GM12878 (cell line): ENCODE results near the gene TESK1. TPM values are rescaled to one million over a fixed set of nuclear protein-coding genes. Genes with fewer than 3 reads are reported as not detected.

ENCODE experiments used
- BRCA1 ChIP-seq: IDR thresholded peaks from 2 replicates; pipeline ENCODE4 v1.6.1; 2011; ENCODE audit warnings: low read depth, low read length, improper control_type of control experiment
- CHD4 ChIP-seq: fragments of 200-600 bp; sonication (generic); IDR thresholded peaks from 2 replicates; pipeline ENCODE4 v1.6.1; 2016; ENCODE audit warnings: mild to moderate bottlenecking
- DPF2 ChIP-seq: fragments of 450-650 bp; IDR thresholded peaks from 2 replicates; pipeline ENCODE4 v1.6.1; 2017; ENCODE audit warnings: mild to moderate bottlenecking
- EGR1 ChIP-seq, 2 experiments: IDR thresholded peaks; 1 replicate in 1 of 2; 2 replicates in 1 of 2; pipeline ENCODE4 v1.6.1; 2011 to 2012; ENCODE audit warnings: low read depth in 2 of 2, low read length in 2 of 2, borderline replicate concordance in 1 of 2, mild to moderate bottlenecking in 1 of 2, moderate library complexity in 1 of 2
- FOS ChIP-seq: IDR thresholded peaks from 3 replicates; pipeline ENCODE4 v1.6.1; 2011; ENCODE audit warnings: borderline replicate concordance; ENCODE audit not compliant: insufficient read length; ENCODE audit errors: extremely low read depth
- HDGF ChIP-seq: fragments of 450-650 bp; IDR thresholded peaks from 2 replicates; pipeline ENCODE4 v1.6.1; 2016; ENCODE audit warnings: antibody characterized with exemption
- IRF4 ChIP-seq: IDR thresholded peaks from 2 replicates; pipeline ENCODE4 v1.6.1; 2011; ENCODE audit warnings: low read depth, low read length
- KDM1A ChIP-seq: fragments of 200-600 bp; sonication (generic); IDR thresholded peaks from 2 replicates; pipeline ENCODE4 v1.6.1; 2016; ENCODE audit warnings: borderline replicate concordance
- NR2C1 ChIP-seq: fragments of 450-650 bp; IDR thresholded peaks from 2 replicates; pipeline ENCODE4 v1.6.1; 2017; ENCODE audit warnings: antibody characterized with exemption, mild to moderate bottlenecking, moderate library complexity
- RBBP5 ChIP-seq: fragments of 200-600 bp; sonication (generic); conservative IDR thresholded peaks from 2 replicates; pipeline ENCODE4 v1.6.1; 2016
- RUNX3 ChIP-seq: IDR thresholded peaks from 2 replicates; pipeline ENCODE4 v1.6.1; 2012; ENCODE audit warnings: low read length, inconsistent platforms
- SRF ChIP-seq, 2 experiments: IDR thresholded peaks; 2 replicates each; pipeline ENCODE4 v1.6.1; 2011; ENCODE audit warnings: low read depth in 2 of 2, low read length in 2 of 2, mild to moderate bottlenecking in 1 of 2, moderate library complexity in 1 of 2
- STAT1 ChIP-seq: fragments of 450-650 bp; conservative IDR thresholded peaks from 2 replicates; pipeline ENCODE4 v1.6.1; 2014; ENCODE audit warnings: antibody characterized with exemption, mild to moderate bottlenecking
- YBX1 ChIP-seq: fragments of 450-650 bp; IDR thresholded peaks from 2 replicates; pipeline ENCODE4 v1.6.1; 2016; ENCODE audit warnings: antibody characterized with exemption
- ZNF207 ChIP-seq: fragments of 450-650 bp; IDR thresholded peaks from 2 replicates; pipeline ENCODE4 v1.6.1; 2014; ENCODE audit warnings: antibody characterized with exemption, mild to moderate bottlenecking, borderline replicate concordance
- ZSCAN29 ChIP-seq: fragments of 450-650 bp; IDR thresholded peaks from 2 replicates; pipeline ENCODE4 v1.6.1; 2017; ENCODE audit warnings: mild to moderate bottlenecking, moderate library complexity
- polyA plus RNA-seq, 11 experiments: library from polyadenylated mRNA; depleted of rRNA in 4 of 11; unstranded in 6 of 11; stranded (reverse) in 5 of 11; fragments of >200 nt; fragmentation: Nextera tagmentation in 4 of 11; fragmentation: Illumina TruSeq in 1 of 11; extraction: Ambion mirVana in 4 of 11; extraction: Trizol in 1 of 11; gene quantifications; 1 replicate in 1 of 11; 2 replicates in 10 of 11; pipeline versions ENCODE4 v1.2.1 to v1.2.3, GENCODE V29; 2011 to 2016; ENCODE audit warnings: inconsistent platforms in 2 of 11, missing spikeins in 2 of 11, low read depth in 1 of 11
- total RNA-seq, 4 experiments: library from RNA; depleted of rRNA in 3 of 4; stranded (reverse); fragments of >200 nt in 3 of 4; fragmentation: Illumina TruSeq in 1 of 4; extraction: Trizol in 1 of 4; gene quantifications; 2 replicates each; pipeline versions ENCODE4 v1.2.1 to v1.2.3, GENCODE V29; 2013 to 2021
- TF ChIP-seq, protein P1 (sequence below): IDR thresholded peaks from 2 replicates; pipeline ENCODE4 v1.6.1; 2011; ENCODE audit warnings: low read depth, low read length, improper control_type of control experiment, borderline replicate concordance
- TF ChIP-seq, protein P2 (sequence below): IDR thresholded peaks from 2 replicates; pipeline ENCODE4 v1.6.1; 2011; ENCODE audit warnings: borderline replicate concordance, low read depth, mild to moderate bottlenecking, moderate library complexity, low read length; ENCODE audit not compliant: insufficient read depth, poor library complexity, severe bottlenecking
- TF ChIP-seq, protein P3 (sequence below): fragments of 150-350 bp; IDR thresholded peaks from 2 replicates; pipeline ENCODE4 v1.6.1; 2014; ENCODE audit warnings: mild to moderate bottlenecking, low read depth, low read length
- TF ChIP-seq, protein P4 (sequence below): fragments of 450-650 bp; IDR thresholded peaks from 2 replicates; pipeline ENCODE4 v1.6.1; 2016; ENCODE audit warnings: mild to moderate bottlenecking, moderate library complexity, borderline replicate concordance
- TF ChIP-seq, protein P5 (sequence below): fragments of 450-650 bp; IDR thresholded peaks from 2 replicates; pipeline ENCODE4 v1.6.1; 2016; ENCODE audit warnings: mild to moderate bottlenecking

TESK1 gene
- total and polyA plus RNA-seq, 10 of the 15 experiments (the other 5 are each of a cell fraction or from before 2014, with no cell fraction given) = 0.16 to 19.5 (median 7.9) TPM; not detected in 1

DNA sequence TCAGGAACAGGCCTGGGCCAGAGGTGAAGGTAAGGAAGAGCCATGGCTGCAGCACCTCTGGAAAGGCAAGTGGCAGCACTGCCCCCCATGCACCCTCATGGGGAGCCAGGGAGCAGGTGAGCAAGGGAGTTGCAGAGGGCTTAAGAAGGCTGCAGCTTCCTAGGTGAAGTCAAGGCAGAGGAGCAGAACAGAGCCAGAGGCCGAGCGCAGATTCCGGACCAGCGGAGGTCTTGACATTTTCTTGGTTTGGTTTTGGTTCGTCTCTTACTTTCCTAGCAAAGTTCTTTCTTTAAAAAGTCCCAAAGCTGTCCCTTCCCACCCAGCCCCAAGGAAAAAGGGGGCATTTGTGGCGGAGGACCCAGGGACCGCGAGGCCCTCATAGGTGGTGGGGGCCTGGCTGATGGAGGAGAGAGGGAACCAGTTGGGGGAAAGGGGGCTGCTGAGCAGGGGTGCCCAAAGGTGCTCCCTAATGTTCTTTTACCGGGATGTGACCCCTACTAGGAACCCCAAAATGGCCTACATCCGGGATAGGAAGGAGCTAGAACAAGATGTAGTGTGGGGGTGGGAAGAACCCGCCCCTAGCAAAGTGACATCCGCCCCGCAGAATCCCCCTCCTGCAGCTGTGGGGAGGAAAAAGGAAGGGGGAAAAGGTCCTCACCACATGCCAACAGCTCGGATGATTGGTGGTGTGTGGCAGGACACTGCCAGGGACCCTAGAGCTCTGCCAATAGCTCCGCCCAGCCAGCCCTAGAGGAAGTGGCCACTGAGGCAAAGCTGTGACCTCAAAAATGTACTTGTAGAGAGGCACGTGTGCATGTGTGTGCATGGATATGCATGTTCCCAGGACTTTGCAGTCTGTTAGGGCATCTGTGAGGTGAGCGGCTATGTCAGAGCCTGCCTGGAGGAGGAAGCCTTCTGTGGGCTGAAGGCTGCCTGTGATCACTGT lies 14.1 kb downstream of the TESK1 start (continued):
- TF ChIP-seq NR2C1 = no peak
- no peak for TF ChIP-seq STAT1
- no peak for TF ChIP-seq BRCA1
- TF ChIP-seq, protein P1, sequence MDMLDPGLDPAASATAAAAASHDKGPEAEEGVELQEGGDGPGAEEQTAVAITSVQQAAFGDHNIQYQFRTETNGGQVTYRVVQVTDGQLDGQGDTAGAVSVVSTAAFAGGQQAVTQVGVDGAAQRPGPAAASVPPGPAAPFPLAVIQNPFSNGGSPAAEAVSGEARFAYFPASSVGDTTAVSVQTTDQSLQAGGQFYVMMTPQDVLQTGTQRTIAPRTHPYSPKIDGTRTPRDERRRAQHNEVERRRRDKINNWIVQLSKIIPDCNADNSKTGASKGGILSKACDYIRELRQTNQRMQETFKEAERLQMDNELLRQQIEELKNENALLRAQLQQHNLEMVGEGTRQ = no peak; the same call in 1 of the 2 replicates
- no peak for TF ChIP-seq FOS
- TF ChIP-seq YBX1 = no peak
- TF ChIP-seq EGR1 (IDR thresholded peaks at IDR 0.05; ENCODE audit: borderline replicate concordance in 1 of 2, low read depth in 2 of 2, low read length in 2 of 2) = peak in 1 of 2 experiments; percentile 35; a peak in 1 of 3 replicates
- TF ChIP-seq IRF4 = no peak
- TF ChIP-seq, protein P2, sequence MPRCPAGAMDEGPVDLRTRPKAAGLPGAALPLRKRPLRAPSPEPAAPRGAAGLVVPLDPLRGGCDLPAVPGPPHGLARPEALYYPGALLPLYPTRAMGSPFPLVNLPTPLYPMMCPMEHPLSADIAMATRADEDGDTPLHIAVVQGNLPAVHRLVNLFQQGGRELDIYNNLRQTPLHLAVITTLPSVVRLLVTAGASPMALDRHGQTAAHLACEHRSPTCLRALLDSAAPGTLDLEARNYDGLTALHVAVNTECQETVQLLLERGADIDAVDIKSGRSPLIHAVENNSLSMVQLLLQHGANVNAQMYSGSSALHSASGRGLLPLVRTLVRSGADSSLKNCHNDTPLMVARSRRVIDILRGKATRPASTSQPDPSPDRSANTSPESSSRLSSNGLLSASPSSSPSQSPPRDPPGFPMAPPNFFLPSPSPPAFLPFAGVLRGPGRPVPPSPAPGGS = no peak
- TF ChIP-seq, protein P3, sequence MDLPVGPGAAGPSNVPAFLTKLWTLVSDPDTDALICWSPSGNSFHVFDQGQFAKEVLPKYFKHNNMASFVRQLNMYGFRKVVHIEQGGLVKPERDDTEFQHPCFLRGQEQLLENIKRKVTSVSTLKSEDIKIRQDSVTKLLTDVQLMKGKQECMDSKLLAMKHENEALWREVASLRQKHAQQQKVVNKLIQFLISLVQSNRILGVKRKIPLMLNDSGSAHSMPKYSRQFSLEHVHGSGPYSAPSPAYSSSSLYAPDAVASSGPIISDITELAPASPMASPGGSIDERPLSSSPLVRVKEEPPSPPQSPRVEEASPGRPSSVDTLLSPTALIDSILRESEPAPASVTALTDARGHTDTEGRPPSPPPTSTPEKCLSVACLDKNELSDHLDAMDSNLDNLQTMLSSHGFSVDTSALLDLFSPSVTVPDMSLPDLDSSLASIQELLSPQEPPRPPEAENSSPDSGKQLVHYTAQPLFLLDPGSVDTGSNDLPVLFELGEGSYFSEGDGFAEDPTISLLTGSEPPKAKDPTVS = no peak
- TF ChIP-seq HDGF = no peak
- TF ChIP-seq RUNX3 = peak; percentile 60
- no peak for TF ChIP-seq ZSCAN29
- TF ChIP-seq, protein P4, sequence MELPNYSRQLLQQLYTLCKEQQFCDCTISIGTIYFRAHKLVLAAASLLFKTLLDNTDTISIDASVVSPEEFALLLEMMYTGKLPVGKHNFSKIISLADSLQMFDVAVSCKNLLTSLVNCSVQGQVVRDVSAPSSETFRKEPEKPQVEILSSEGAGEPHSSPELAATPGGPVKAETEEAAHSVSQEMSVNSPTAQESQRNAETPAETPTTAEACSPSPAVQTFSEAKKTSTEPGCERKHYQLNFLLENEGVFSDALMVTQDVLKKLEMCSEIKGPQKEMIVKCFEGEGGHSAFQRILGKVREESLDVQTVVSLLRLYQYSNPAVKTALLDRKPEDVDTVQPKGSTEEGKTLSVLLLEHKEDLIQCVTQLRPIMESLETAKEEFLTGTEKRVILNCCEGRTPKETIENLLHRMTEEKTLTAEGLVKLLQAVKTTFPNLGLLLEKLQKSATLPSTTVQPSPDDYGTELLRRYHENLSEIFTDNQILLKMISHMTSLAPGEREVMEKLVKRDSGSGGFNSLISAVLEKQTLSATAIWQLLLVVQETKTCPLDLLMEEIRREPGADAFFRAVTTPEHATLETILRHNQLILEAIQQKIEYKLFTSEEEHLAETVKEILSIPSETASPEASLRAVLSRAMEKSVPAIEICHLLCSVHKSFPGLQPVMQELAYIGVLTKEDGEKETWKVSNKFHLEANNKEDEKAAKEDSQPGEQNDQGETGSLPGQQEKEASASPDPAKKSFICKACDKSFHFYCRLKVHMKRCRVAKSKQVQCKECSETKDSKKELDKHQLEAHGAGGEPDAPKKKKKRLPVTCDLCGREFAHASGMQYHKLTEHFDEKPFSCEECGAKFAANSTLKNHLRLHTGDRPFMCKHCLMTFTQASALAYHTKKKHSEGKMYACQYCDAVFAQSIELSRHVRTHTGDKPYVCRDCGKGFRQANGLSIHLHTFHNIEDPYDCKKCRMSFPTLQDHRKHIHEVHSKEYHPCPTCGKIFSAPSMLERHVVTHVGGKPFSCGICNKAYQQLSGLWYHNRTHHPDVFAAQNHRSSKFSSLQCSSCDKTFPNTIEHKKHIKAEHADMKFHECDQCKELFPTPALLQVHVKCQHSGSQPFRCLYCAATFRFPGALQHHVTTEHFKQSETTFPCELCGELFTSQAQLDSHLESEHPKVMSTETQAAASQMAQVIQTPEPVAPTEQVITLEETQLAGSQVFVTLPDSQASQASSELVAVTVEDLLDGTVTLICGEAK = no peak; the same call in 1 of the 2 replicates
- TF ChIP-seq, protein P5, sequence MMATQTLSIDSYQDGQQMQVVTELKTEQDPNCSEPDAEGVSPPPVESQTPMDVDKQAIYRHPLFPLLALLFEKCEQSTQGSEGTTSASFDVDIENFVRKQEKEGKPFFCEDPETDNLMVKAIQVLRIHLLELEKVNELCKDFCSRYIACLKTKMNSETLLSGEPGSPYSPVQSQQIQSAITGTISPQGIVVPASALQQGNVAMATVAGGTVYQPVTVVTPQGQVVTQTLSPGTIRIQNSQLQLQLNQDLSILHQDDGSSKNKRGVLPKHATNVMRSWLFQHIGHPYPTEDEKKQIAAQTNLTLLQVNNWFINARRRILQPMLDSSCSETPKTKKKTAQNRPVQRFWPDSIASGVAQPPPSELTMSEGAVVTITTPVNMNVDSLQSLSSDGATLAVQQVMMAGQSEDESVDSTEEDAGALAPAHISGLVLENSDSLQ = peak; percentile 38; the same call in 1 of the 2 replicates
- no peak for TF ChIP-seq RBBP5
- TF ChIP-seq CHD4 = no peak
- no peak for TF ChIP-seq ZNF207
- peak; percentile 14 to 74; a peak in 2 of 4 replicates for TF ChIP-seq SRF (IDR thresholded peaks at IDR 0.05; ENCODE audit: low read depth in 2 of 2, low read length in 2 of 2)
- TF ChIP-seq KDM1A = no peak
- peak; percentile 79; the same call in 1 of the 2 replicates for TF ChIP-seq DPF2
